WTC11 (cell line): ENCODE measurements around the gene DCUN1D1. TPM values are rescaled to one million over a fixed set of nuclear protein-coding genes. Genes with fewer than 3 reads are reported as not detected.

Experiments
- ATAC-seq: fragments of 200-7000 bp; cut with Tn5 transposase; 2 replicates; pipeline ENCODE4 v1.10.0; 2021; ENCODE audit warnings: mild to moderate bottlenecking, moderate library complexity
- CTCF ChIA-PET: fragments of 300-600 bp; sonication (Branson Sonifier 250); formaldehyde crosslinking; loops from one replicate; lab custom pipeline; 2021; ENCODE audit warnings: antibody characterized with exemption; lab: Charles Lee
- POLR2A ChIA-PET: fragments of 350-600 bp; sonication (Branson Sonifier 250); formaldehyde crosslinking; loops from one replicate; lab custom pipeline; 2021; ENCODE audit warnings: antibody characterized with exemption; lab: Charles Lee
- DNase-seq: peaks from one replicate; pipeline ENCODE4 v3.0.0; 2021; ENCODE audit warnings: low spot score
- H3K27ac Mint-ChIP-seq: 2 replicates; pipeline ENCODE4 v1.8.0; 2021; ENCODE audit warnings: mixed read lengths
- H3K27me3 Mint-ChIP-seq: 2 replicates; pipeline ENCODE4 v1.8.0; 2021; ENCODE audit warnings: low read depth, mild to moderate bottlenecking, moderate library complexity, mixed read lengths
- H3K36me3 Mint-ChIP-seq: 2 replicates; pipeline ENCODE4 v1.8.0; 2021; ENCODE audit warnings: mixed read lengths
- H3K4me1 Mint-ChIP-seq: 2 replicates; pipeline ENCODE4 v1.8.0; 2022; ENCODE audit warnings: mixed read lengths
- H3K4me3 Mint-ChIP-seq: 2 replicates; pipeline ENCODE4 v1.8.0; 2021; ENCODE audit warnings: mild to moderate bottlenecking, moderate library complexity, mixed read lengths
- H3K9me3 Mint-ChIP-seq: 2 replicates; pipeline ENCODE4 v1.8.0; 2021; ENCODE audit warnings: mixed read lengths
- ATF1 ChIP-seq: sonication (generic); formaldehyde crosslinking; IDR thresholded peaks from 2 replicates; pipeline ENCODE4 v1.8.1; 2023; ENCODE audit warnings: mild to moderate bottlenecking, moderate library complexity, missing genetic modification reagents
- CBFB ChIP-seq: sonication (generic); formaldehyde crosslinking; IDR thresholded peaks from 2 replicates; pipeline ENCODE4 v1.8.1; 2022; ENCODE audit warnings: mild to moderate bottlenecking, low read depth, missing genetic modification reagents
- CREB1 ChIP-seq: sonication (generic); formaldehyde crosslinking; IDR thresholded peaks from 2 replicates; pipeline ENCODE4 v1.8.0; 2023; ENCODE audit warnings: mild to moderate bottlenecking, missing genetic modification reagents
- E2F4 ChIP-seq: sonication (generic); formaldehyde crosslinking; IDR thresholded peaks from 2 replicates; pipeline ENCODE4 v1.8.1; 2022; ENCODE audit warnings: low read depth, mild to moderate bottlenecking, moderate library complexity, missing genetic modification reagents, borderline replicate concordance
- EMX1 ChIP-seq: fragments of 250-450 bp; sonication (Bioruptor Pico); IDR thresholded peaks from 2 replicates; pipeline ENCODE4 v1.8.0; 2021; ENCODE audit warnings: mild to moderate bottlenecking
- ERG ChIP-seq: fragments of 250-450 bp; sonication (Bioruptor Pico); IDR thresholded peaks from 2 replicates; pipeline ENCODE4 v1.8.0; 2021; ENCODE audit warnings: mild to moderate bottlenecking
- FOXJ3 ChIP-seq: sonication (generic); formaldehyde crosslinking; IDR thresholded peaks from 2 replicates; pipeline ENCODE4 v1.9.0; 2021; ENCODE audit warnings: missing genetic modification reagents, mild to moderate bottlenecking, borderline replicate concordance
- HMGA2 ChIP-seq: fragments of 250-450 bp; sonication (Bioruptor Pico); IDR thresholded peaks from 2 replicates; pipeline ENCODE4 v1.4.0; 2021; ENCODE audit warnings: mild to moderate bottlenecking, moderate library complexity
- IRF2 ChIP-seq: sonication (generic); formaldehyde crosslinking; IDR thresholded peaks from 2 replicates; pipeline ENCODE4 v1.8.0; 2022; ENCODE audit warnings: low read depth, missing genetic modification reagents, borderline replicate concordance
- JUN ChIP-seq: sonication (generic); formaldehyde crosslinking; IDR thresholded peaks from 2 replicates; pipeline ENCODE4 v1.8.0; 2023; ENCODE audit warnings: mild to moderate bottlenecking, missing genetic modification reagents
- MYBL2 ChIP-seq: sonication (generic); formaldehyde crosslinking; IDR thresholded peaks from 2 replicates; pipeline ENCODE4 v1.8.1; 2023; ENCODE audit warnings: mild to moderate bottlenecking, moderate library complexity, missing genetic modification reagents
- OVOL2 ChIP-seq: fragments of 250-450 bp; sonication (Bioruptor Pico); IDR thresholded peaks from 2 replicates; pipeline ENCODE4 v1.9.0; 2021; ENCODE audit warnings: mild to moderate bottlenecking, borderline replicate concordance
- RORB ChIP-seq: fragments of 250-450 bp; sonication (Bioruptor Pico); IDR thresholded peaks from 2 replicates; pipeline ENCODE4 v1.9.0; 2021; ENCODE audit warnings: mild to moderate bottlenecking
- SOX15 ChIP-seq: fragments of 250-450 bp; sonication (Bioruptor Pico); IDR thresholded peaks from 2 replicates; pipeline ENCODE4 v1.9.0; 2021; ENCODE audit warnings: mild to moderate bottlenecking
- TCF7 ChIP-seq: sonication (generic); formaldehyde crosslinking; IDR thresholded peaks from 2 replicates; pipeline ENCODE4 v1.8.0; 2022; ENCODE audit warnings: mild to moderate bottlenecking, low read depth, missing genetic modification reagents, moderate library complexity
- ZNF263 ChIP-seq: sonication (generic); formaldehyde crosslinking; IDR thresholded peaks from 2 replicates; pipeline ENCODE4 v1.8.1; 2022; ENCODE audit warnings: low read depth, mild to moderate bottlenecking, moderate library complexity, missing genetic modification reagents
- ZSCAN18 ChIP-seq: fragments of 250-450 bp; sonication (Bioruptor Pico); IDR thresholded peaks from 2 replicates; pipeline ENCODE4 v2.1.2; 2022; ENCODE audit warnings: mild to moderate bottlenecking, moderate library complexity
- total RNA-seq: library from RNA; stranded (reverse); gene quantifications from 3 replicates; pipeline ENCODE4 v1.2.3, GENCODE V29; 2021
- TF ChIP-seq, protein P1 (sequence below): sonication (generic); formaldehyde crosslinking; IDR thresholded peaks from 2 replicates; pipeline ENCODE4 v1.8.1; 2023; ENCODE audit warnings: mild to moderate bottlenecking, missing genetic modification reagents, borderline replicate concordance
- TF ChIP-seq, protein P2 (sequence below): sonication (generic); formaldehyde crosslinking; IDR thresholded peaks from 2 replicates; pipeline ENCODE4 v1.8.1; 2023; ENCODE audit warnings: mild to moderate bottlenecking, missing genetic modification reagents, moderate library complexity
- TF ChIP-seq, protein P3 (sequence below): sonication (generic); formaldehyde crosslinking; IDR thresholded peaks from 2 replicates; pipeline ENCODE4 v1.8.0; 2023; ENCODE audit warnings: missing genetic modification reagents, mild to moderate bottlenecking, borderline replicate concordance

DCUN1D1 gene
- total RNA-seq, 1 experiment from 2014 or later: 64.5 TPM

DNA sequence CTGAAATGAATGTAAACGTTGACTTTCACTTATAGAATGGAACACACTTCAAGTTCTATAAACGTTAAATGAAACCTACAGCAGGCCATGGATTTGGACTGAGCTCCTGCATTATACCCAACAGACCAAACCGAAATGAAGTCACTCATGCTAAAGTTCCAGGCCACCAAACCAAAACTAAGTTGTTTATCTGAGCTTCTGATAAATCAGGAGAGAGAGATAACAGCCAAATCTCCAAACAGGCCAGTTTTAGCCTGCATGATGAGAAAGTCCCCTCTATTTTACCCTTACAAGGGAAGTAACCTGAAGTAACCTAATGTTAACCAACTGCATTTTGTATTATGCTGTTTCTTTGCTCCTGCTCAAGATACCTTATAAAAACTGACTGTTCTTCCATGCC lies 44.5 kb downstream of the DCUN1D1 start (continued):
- TF ChIP-seq, protein P1, sequence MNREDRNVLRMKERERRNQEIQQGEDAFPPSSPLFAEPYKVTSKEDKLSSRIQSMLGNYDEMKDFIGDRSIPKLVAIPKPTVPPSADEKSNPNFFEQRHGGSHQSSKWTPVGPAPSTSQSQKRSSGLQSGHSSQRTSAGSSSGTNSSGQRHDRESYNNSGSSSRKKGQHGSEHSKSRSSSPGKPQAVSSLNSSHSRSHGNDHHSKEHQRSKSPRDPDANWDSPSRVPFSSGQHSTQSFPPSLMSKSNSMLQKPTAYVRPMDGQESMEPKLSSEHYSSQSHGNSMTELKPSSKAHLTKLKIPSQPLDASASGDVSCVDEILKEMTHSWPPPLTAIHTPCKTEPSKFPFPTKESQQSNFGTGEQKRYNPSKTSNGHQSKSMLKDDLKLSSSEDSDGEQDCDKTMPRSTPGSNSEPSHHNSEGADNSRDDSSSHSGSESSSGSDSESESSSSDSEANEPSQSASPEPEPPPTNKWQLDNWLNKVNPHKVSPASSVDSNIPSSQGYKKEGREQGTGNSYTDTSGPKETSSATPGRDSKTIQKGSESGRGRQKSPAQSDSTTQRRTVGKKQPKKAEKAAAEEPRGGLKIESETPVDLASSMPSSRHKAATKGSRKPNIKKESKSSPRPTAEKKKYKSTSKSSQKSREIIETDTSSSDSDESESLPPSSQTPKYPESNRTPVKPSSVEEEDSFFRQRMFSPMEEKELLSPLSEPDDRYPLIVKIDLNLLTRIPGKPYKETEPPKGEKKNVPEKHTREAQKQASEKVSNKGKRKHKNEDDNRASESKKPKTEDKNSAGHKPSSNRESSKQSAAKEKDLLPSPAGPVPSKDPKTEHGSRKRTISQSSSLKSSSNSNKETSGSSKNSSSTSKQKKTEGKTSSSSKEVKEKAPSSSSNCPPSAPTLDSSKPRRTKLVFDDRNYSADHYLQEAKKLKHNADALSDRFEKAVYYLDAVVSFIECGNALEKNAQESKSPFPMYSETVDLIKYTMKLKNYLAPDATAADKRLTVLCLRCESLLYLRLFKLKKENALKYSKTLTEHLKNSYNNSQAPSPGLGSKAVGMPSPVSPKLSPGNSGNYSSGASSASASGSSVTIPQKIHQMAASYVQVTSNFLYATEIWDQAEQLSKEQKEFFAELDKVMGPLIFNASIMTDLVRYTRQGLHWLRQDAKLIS (CRISPR knock-in tag): no peak
- no peak for TF ChIP-seq CREB1 (CRISPR knock-in tag)
- TF ChIP-seq FOXJ3: no peak
- TF ChIP-seq HMGA2 (CRISPR knock-in tag): no peak
- no peak for TF ChIP-seq ATF1 (CRISPR knock-in tag)
- TF ChIP-seq TCF7 (CRISPR knock-in tag): no peak

DNA sequence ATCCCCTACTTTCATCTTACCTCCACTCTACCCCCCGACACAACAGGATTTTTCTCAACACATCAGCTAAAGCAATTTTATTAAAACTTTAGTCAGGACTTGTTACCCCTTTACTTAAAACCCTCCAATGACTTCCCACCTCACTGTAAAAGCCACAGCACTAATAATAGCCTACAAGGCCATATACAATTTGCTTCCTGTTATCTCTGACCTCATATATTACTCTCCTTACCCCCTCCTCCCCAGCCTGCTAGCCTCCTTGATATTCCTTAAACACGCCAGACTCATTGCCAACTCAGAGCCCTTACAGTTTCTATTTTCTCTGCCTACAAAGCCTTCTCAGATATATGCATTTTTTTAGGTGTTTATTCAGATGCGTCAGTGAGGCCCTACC lies 54.4 kb downstream of the DCUN1D1 start:
- CTCF ChIA-PET: no interaction called here
- Mint-ChIP-seq H3K4me3 (no peak overlapping the region), H3K4me1 (peaks cover 8% of the 10 kb centered on the region), H3K36me3 (peaks cover 3% of the 10 kb centered on the region; the same call in 1 of the 2 replicates), H3K27me3 (no peaks in the 10 kb centered on the region), H3K27ac (0 out of 2 replicates have a peak overlapping the region, but pooled peaks have one; percentile 28), H3K9me3 (peaks cover 4% of the 10 kb centered on the region)
- POLR2A ChIA-PET: no interaction called here
- DNase-seq (no peak), ATAC-seq (no peak)
- TF ChIP-seq, protein P2, sequence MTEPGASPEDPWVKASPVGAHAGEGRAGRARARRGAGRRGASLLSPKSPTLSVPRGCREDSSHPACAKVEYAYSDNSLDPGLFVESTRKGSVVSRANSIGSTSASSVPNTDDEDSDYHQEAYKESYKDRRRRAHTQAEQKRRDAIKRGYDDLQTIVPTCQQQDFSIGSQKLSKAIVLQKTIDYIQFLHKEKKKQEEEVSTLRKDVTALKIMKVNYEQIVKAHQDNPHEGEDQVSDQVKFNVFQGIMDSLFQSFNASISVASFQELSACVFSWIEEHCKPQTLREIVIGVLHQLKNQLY: no peak
- TF ChIP-seq RORB (CRISPR knock-in tag) (no peak), CBFB (CRISPR knock-in tag) (no peak), ERG (CRISPR knock-in tag) (no peak), IRF2 (CRISPR knock-in tag) (no peak), ZSCAN18 (CRISPR knock-in tag) (no peak), EMX1 (no peak), OVOL2 (CRISPR knock-in tag) (no peak), SOX15 (CRISPR knock-in tag) (no peak), MYBL2 (CRISPR knock-in tag) (no peak), ZNF263 (CRISPR knock-in tag) (no peak), JUN (no peak), E2F4 (CRISPR knock-in tag) (no peak)
- TF ChIP-seq, protein P3, sequence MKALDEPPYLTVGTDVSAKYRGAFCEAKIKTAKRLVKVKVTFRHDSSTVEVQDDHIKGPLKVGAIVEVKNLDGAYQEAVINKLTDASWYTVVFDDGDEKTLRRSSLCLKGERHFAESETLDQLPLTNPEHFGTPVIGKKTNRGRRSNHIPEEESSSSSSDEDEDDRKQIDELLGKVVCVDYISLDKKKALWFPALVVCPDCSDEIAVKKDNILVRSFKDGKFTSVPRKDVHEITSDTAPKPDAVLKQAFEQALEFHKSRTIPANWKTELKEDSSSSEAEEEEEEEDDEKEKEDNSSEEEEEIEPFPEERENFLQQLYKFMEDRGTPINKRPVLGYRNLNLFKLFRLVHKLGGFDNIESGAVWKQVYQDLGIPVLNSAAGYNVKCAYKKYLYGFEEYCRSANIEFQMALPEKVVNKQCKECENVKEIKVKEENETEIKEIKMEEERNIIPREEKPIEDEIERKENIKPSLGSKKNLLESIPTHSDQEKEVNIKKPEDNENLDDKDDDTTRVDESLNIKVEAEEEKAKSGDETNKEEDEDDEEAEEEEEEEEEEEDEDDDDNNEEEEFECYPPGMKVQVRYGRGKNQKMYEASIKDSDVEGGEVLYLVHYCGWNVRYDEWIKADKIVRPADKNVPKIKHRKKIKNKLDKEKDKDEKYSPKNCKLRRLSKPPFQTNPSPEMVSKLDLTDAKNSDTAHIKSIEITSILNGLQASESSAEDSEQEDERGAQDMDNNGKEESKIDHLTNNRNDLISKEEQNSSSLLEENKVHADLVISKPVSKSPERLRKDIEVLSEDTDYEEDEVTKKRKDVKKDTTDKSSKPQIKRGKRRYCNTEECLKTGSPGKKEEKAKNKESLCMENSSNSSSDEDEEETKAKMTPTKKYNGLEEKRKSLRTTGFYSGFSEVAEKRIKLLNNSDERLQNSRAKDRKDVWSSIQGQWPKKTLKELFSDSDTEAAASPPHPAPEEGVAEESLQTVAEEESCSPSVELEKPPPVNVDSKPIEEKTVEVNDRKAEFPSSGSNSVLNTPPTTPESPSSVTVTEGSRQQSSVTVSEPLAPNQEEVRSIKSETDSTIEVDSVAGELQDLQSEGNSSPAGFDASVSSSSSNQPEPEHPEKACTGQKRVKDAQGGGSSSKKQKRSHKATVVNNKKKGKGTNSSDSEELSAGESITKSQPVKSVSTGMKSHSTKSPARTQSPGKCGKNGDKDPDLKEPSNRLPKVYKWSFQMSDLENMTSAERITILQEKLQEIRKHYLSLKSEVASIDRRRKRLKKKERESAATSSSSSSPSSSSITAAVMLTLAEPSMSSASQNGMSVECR (CRISPR knock-in tag): no peak
- TF ChIP-seq, protein P1 (CRISPR knock-in tag): no peak
